Omental fat pad (tissue), 4 donors: ENCODE results near the gene SLC17A2. TPM values are rescaled to one million over a fixed set of nuclear protein-coding genes. Genes with fewer than 3 reads are reported as not detected.

ENCODE experiments used
- ATAC-seq: fragments of 150-250 bp; one replicate; pipeline ENCODE4 v1.9.1; 2016; ENCODE audit warnings: mild to moderate bottlenecking, moderate library complexity; ENCODE audit not compliant: low FRiP score
- DNase-seq: peaks from one replicate; pipeline ENCODE4 v3.0.0-alpha.2; 2019; ENCODE audit warnings: low spot score
- CTCF ChIP-seq, 3 donors: fragments of 450-650 bp; IDR thresholded peaks; one replicate each; pipeline ENCODE4 v1.5.1; 2016 to 2017; ENCODE audit warnings: antibody characterized with exemption in 3 of 3, mild to moderate bottlenecking in 3 of 3, moderate library complexity in 2 of 3
- total RNA-seq, 4 donors: library from RNA; depleted of rRNA; stranded (reverse); fragments of >200 nt; gene quantifications; one replicate each; pipeline ENCODE4 v1.1.0, GENCODE V29; 2016

Gene SLC17A2
- total RNA-seq, 4 donors from 2014 or later = not detected

DNA sequence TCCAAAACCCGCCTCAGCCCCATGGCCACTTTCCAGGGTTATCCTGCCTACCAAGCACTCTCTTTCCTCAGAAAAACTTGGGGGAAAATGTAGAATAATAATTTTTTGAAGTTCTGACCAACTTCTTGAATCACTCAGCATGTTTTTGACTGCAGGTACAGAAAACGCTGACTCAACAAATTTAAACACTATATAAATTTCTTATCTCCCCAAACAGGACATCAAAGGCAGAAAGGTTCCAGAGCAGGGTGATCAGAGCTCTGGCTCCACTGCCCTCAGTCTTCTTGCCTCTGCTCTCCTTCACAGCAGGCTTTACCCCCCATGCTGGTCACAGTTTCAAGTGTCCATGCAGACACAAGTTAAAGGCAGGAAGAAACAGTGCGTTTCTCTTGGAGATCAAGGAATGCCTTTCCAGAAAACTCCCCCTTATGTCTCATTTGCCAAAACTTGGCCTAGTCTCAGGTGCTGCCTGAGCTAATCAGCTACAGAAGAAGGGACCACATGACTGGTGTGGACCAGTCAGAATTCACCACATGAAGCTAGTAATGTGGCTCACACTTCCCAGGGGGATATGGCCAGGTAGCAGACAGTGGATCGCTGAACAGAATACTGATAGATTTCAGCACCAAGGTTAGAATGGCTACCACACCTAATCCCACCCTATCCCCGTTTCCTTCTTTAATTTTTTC is 32.1 kb downstream of the SLC17A2 start:
- TF ChIP-seq CTCF (IDR thresholded peaks at IDR 0.05) = no peak
- DNase-seq = no peak
- no peak for ATAC-seq

- TF ChIP-seq CTCF (IDR thresholded peaks at IDR 0.05) = no peak
- DNase-seq (no peak), ATAC-seq (no peak)
These were observed 34.2 kb downstream of the SLC17A2 start for GRCh38 chr6:25896252-25896651.

- TF ChIP-seq CTCF (IDR thresholded peaks at IDR 0.05) = no peak
- ATAC-seq = no peak
These were observed 34.7 kb downstream of the SLC17A2 start for GRCh38 chr6:25895771-25896170.

DNA sequence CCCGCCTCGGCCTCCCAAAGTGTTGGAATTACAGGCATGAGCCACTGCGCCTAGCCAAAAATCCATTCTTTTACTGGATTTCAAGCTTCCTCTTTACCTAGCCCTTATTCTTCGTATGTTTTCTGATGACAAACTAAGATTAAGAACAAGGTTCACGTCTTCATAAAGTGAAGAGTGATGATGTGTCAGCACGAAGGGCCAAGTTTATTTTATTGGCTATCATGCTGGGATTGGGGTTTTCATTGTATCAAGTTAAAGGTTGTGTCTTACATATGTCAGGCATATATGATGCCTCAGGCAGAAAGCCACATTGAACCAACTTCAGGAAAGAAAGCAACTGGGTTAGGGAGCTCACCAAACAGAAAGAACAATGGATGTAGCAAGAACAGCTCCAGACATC is 36.7 kb downstream of the SLC17A2 start:
- no peak for DNase-seq
- no peak for ATAC-seq
- no peak for TF ChIP-seq CTCF (IDR thresholded peaks at IDR 0.05)

More at GRCh38 chr6:25895771-25896170, 34.7 kb downstream of the SLC17A2 start:
- no peak for DNase-seq

- no peak for TF ChIP-seq CTCF (IDR thresholded peaks at IDR 0.05)
- no peak for DNase-seq
- ATAC-seq = no peak
These were observed 37.6 kb downstream of the SLC17A2 start for GRCh38 chr6:25892877-25893276.

DNA sequence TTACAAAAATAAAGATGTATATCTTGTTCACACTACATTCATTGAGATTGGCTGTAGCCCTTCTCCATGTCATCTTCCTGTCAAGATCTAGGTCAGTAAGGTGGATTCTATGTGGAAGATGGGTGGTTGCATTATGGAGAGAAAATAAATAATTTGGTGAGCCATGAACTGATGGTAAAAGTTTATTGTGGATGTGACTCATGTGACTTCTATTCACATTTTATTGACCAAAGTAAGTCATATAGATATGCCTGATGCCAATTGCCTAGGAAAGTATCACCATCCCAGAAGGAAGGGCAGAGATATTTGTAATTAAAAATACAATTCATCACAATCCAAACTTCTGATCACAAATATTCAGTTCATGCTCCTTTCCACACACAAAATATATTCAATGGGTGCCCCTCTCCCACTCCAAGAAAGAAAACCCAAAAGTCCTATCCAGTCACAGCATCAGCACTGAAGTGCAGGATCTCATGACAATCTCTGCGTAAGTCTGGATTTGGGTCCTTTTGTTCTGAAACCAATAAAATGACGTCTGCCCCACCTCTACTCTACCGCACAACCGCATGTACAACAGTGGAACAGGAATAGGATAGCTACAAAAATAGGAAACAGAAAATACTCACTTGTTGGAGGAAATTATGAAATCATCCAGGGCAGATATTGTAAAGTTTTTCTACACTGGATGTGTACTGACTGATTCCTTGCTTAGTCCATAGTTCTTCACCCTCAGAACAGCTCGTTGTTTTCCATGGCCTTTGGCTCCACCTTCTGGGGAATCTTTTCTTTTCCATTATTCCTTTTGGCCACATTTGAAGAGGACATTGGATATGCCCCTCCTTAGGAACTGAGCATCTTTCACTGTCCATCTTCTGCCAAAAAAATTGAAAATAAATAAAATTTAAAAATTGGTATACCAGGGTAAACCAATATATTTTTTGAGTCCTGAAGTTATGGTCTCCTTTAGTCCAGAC is 40.3 kb downstream of the SLC17A2 start:
- no peak for DNase-seq
- no peak for TF ChIP-seq CTCF (IDR thresholded peaks at IDR 0.05)
- ATAC-seq = no peak
